Measurements from ENCODE around the gene FBXO2.

- TF ChIP-seq POLR2A (IDR thresholded peaks at IDR 0.05), result no peak
- TF ChIP-seq CTCF (IDR thresholded peaks at IDR 0.05), result no peak
Observed at GRCh38 chr1:11693917-11694316, 39.7 kb upstream of the FBXO2 start.
